Measurements from ENCODE around the gene CLEC20A.

Gene CLEC20A

DNA sequence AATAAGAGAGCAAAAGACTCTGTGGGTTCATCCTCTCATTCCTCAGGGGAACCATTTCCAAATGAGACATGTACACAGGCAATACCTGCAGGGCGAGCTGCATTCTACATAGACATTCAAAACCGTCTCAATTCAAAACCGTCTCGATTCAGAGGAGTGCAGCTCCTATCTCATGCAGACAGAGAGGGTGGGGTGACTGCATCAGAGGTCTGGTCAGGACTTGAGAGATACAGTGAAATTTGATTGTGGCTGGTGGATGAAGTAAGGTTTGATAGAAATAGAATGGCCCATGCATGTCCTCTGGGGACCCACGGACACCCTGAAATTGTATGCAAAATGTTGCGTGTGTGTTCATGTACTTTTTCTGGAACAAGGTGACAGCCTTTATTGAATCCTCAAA, 43.4 kb upstream of the CLEC20A start:
- TF ChIP-seq, protein P1, sequence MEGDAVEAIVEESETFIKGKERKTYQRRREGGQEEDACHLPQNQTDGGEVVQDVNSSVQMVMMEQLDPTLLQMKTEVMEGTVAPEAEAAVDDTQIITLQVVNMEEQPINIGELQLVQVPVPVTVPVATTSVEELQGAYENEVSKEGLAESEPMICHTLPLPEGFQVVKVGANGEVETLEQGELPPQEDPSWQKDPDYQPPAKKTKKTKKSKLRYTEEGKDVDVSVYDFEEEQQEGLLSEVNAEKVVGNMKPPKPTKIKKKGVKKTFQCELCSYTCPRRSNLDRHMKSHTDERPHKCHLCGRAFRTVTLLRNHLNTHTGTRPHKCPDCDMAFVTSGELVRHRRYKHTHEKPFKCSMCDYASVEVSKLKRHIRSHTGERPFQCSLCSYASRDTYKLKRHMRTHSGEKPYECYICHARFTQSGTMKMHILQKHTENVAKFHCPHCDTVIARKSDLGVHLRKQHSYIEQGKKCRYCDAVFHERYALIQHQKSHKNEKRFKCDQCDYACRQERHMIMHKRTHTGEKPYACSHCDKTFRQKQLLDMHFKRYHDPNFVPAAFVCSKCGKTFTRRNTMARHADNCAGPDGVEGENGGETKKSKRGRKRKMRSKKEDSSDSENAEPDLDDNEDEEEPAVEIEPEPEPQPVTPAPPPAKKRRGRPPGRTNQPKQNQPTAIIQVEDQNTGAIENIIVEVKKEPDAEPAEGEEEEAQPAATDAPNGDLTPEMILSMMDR (IDR thresholded peaks at IDR 0.05; ENCODE audit: low read depth, low read length), result no peak
- DNase-seq (ENCODE audit: extremely low read depth, low read depth), result no peak

- TF ChIP-seq, protein P1 (IDR thresholded peaks at IDR 0.05; ENCODE audit: low read depth, low read length), result no peak
- no peak for DNase-seq (ENCODE audit: extremely low read depth, low read depth)
These were observed 42.5 kb upstream of the CLEC20A start for GRCh38 chr1:178539291-178539690.

GRCh38 chr1:178538192-178538916, 41.6 kb upstream of the CLEC20A start:
- TF ChIP-seq, protein P1 (IDR thresholded peaks at IDR 0.05; ENCODE audit: low read depth, low read length), result no peak
- no peak for DNase-seq (ENCODE audit: extremely low read depth, low read depth)

- TF ChIP-seq, protein P1 (IDR thresholded peaks at IDR 0.05; ENCODE audit: low read depth, low read length), result no peak
- DNase-seq (ENCODE audit: extremely low read depth, low read depth), result no peak
These were observed 40.8 kb upstream of the CLEC20A start for GRCh38 chr1:178537382-178538090.

GRCh38 chr1:178536844-178537371, 40.1 kb upstream of the CLEC20A start:
- DNase-seq (ENCODE audit: extremely low read depth, low read depth), result peak; percentile 93

DNA sequence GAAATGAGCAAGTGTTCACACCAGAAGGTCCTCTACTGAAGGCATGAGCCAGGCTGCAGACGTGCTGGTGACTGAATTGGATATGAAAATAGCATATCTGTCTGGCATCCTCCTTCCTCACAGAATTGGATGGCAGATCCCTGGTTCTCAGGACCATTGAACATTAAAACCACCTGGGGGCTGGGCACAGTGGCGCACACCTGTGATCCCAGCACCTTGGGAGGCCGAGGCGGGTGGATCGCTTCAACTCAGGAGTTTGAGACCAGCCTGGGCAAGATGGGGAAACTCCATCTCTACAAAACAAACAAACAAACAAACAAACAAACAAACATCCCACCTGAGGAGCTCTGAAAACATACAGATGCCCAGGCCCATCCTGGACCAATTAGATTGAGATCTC, 39.6 kb upstream of the CLEC20A start:
- TF ChIP-seq, protein P1 (IDR thresholded peaks at IDR 0.05; ENCODE audit: low read depth, low read length), result no peak
- no peak for DNase-seq (ENCODE audit: extremely low read depth, low read depth)

More at GRCh38 chr1:178536844-178537371, 40.1 kb upstream of the CLEC20A start:
- TF ChIP-seq, protein P1 (IDR thresholded peaks at IDR 0.05; ENCODE audit: low read depth, low read length), result no peak
